ENCODE results near the gene PCBP2. TPM values are rescaled to one million over a fixed set of nuclear protein-coding genes. Genes with fewer than 3 reads are reported as not detected.

Gene PCBP2
- total and polyA plus RNA-seq, 2 of the 4 experiments (the other 2 are of a cell fraction): 190 to 586 TPM

DNA sequence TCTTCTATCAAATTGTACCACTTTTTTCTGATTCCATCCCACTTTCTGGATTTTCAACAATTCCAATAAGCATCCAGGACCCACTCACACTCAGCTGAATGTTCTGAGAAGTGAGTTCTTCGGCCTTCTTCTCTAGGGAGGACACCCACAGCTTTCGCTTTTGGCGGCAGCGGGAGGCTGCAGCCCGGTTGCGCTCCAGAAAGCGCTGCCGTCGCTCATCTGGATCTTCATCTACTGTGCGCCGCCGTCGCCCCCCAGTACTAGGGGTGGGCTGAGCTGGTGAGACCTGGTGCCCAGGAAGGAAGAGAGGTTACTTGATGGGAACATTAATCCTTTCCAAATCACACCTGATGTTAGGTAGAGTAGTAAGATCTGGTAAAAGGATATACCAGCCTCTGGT is 72.6 kb downstream of the PCBP2 start:
- no peak for ATAC-seq (ENCODE audit: low read depth)
- Histone ChIP-seq H3K14ac (replicated peaks; ENCODE audit: low read depth, low read length) (no peak overlapping the region), H3K4me3 (ENCODE audit: insufficient read depth, low read depth, low read length) (no peak overlapping the region), H2AK9ac (replicated peaks; ENCODE audit: low read depth, low read length, poor library complexity) (no peak overlapping the region), H3K79me1 (ENCODE audit: low read depth in 1 of 2, low read length in 2 of 2) (peaks cover 0 to 3% of the 10 kb centered on the region in 2 experiments; a peak in 1 of 4 replicates), H3K18ac (ENCODE audit: low read depth, low read length) (no peak overlapping the region), H4K20me1 (ENCODE audit: insufficient read depth, low read length) (no peaks in the 10 kb centered on the region; the same call in 1 of the 2 replicates), H2AK5ac (ENCODE audit: low read depth, low read length) (no peak overlapping the region), H3K9me3 (ENCODE audit: control insufficient read depth, insufficient read depth, low read length) (no peaks in the 10 kb centered on the region), H3K56ac (ENCODE audit: extremely low read depth, insufficient read depth, low read length) (no peak overlapping the region), H3K9me1 (ENCODE audit: insufficient read depth, low read length) (no peaks in the 10 kb centered on the region), H2BK20ac (ENCODE audit: low read depth, low read length) (no peak overlapping the region), H4K5ac (ENCODE audit: low read depth, low read length) (no peak overlapping the region), H3K36me3 (ENCODE audit: control insufficient read depth, insufficient read depth, low read length) (peaks cover 28% of the 10 kb centered on the region), H3K4me1 (ENCODE audit: control insufficient read depth, insufficient read depth, low read length) (peaks cover 2% of the 10 kb centered on the region; the same call in 1 of the 2 replicates), H2AFZ (replicated peaks; ENCODE audit: low read length, poor library complexity) (no peak overlapping the region), H2BK120ac (ENCODE audit: low read depth, low read length) (no peak overlapping the region), H3K4me2 (ENCODE audit: low read depth, low read length) (no peak overlapping the region), H4K8ac (ENCODE audit: low read depth in 2 of 2, low read length in 2 of 2) (no peak overlapping the region), H3K23ac (ENCODE audit: low read depth, low read length) (no peak overlapping the region), H2BK15ac (ENCODE audit: low read depth, low read length) (no peak overlapping the region), H3K27me3 (ENCODE audit: control insufficient read depth, insufficient read depth, low read length) (no peaks in the 10 kb centered on the region), H3K4ac (ENCODE audit: low read depth, low read length) (no peak overlapping the region), H3K9ac (ENCODE audit: low read depth, low read length) (no peak overlapping the region), H4K91ac (ENCODE audit: insufficient read depth, low read depth, low read length) (no peak overlapping the region), H2BK5ac (ENCODE audit: low read depth, low read length, poor library complexity, severe bottlenecking) (no peak overlapping the region), H3K27ac (ENCODE audit: insufficient read depth, low read length) (no peak overlapping the region)
- ChIA-PET POLR2A (ENCODE audit: unreplicated experiment) (no interaction called here), CTCF (no interaction called here)
- no peak for DNase-seq
- in situ Hi-C loops (cut with MboI; ENCODE audit: low sequenced_read_pairs): no loop called here
- intact Hi-C loops (cut with micrococcal nuclease): no loop called here
- no TSS peak for BruUV-seq (replicated peaks)
- no peak for TF ChIP-seq RAD21 (IDR thresholded peaks at IDR 0.05; ENCODE audit: low read length)
- TF ChIP-seq CHD1 (IDR thresholded peaks at IDR 0.05; ENCODE audit: low read depth, low read length): no peak
- no peak for TF ChIP-seq NFE2L2 (IDR thresholded peaks at IDR 0.05; ENCODE audit: low read depth, low read length)
- no peak for TF ChIP-seq BHLHE40 (IDR thresholded peaks at IDR 0.05; ENCODE audit: low read depth, low read length)
- no peak for TF ChIP-seq RCOR1 (IDR thresholded peaks at IDR 0.05; ENCODE audit: insufficient replicate concordance, low read length)
- TF ChIP-seq, protein P1, sequence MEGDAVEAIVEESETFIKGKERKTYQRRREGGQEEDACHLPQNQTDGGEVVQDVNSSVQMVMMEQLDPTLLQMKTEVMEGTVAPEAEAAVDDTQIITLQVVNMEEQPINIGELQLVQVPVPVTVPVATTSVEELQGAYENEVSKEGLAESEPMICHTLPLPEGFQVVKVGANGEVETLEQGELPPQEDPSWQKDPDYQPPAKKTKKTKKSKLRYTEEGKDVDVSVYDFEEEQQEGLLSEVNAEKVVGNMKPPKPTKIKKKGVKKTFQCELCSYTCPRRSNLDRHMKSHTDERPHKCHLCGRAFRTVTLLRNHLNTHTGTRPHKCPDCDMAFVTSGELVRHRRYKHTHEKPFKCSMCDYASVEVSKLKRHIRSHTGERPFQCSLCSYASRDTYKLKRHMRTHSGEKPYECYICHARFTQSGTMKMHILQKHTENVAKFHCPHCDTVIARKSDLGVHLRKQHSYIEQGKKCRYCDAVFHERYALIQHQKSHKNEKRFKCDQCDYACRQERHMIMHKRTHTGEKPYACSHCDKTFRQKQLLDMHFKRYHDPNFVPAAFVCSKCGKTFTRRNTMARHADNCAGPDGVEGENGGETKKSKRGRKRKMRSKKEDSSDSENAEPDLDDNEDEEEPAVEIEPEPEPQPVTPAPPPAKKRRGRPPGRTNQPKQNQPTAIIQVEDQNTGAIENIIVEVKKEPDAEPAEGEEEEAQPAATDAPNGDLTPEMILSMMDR (conservative IDR thresholded peaks at IDR 0.05; ENCODE audit: low read depth, low read length): no peak
- no peak for TF ChIP-seq MXI1 (IDR thresholded peaks at IDR 0.05; ENCODE audit: borderline replicate concordance, low read depth, low read length)
- TF ChIP-seq, protein P2, sequence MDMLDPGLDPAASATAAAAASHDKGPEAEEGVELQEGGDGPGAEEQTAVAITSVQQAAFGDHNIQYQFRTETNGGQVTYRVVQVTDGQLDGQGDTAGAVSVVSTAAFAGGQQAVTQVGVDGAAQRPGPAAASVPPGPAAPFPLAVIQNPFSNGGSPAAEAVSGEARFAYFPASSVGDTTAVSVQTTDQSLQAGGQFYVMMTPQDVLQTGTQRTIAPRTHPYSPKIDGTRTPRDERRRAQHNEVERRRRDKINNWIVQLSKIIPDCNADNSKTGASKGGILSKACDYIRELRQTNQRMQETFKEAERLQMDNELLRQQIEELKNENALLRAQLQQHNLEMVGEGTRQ (IDR thresholded peaks at IDR 0.05; ENCODE audit: low read depth, low read length): no peak
- no peak for TF ChIP-seq MAFK (IDR thresholded peaks at IDR 0.05; ENCODE audit: low read depth, low read length)
- TF ChIP-seq, protein P3, sequence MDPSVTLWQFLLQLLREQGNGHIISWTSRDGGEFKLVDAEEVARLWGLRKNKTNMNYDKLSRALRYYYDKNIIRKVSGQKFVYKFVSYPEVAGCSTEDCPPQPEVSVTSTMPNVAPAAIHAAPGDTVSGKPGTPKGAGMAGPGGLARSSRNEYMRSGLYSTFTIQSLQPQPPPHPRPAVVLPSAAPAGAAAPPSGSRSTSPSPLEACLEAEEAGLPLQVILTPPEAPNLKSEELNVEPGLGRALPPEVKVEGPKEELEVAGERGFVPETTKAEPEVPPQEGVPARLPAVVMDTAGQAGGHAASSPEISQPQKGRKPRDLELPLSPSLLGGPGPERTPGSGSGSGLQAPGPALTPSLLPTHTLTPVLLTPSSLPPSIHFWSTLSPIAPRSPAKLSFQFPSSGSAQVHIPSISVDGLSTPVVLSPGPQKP (IDR thresholded peaks at IDR 0.05; ENCODE audit: borderline replicate concordance, low read depth, low read length): no peak
- no peak for TF ChIP-seq CEBPB (IDR thresholded peaks at IDR 0.05; ENCODE audit: low read depth, low read length)
- no peak for TF ChIP-seq FOS (IDR thresholded peaks at IDR 0.05; ENCODE audit: low read depth, low read length)
- no peak for TF ChIP-seq SMC3 (IDR thresholded peaks at IDR 0.05; ENCODE audit: low read depth, low read length)
- TF ChIP-seq RFX5 (IDR thresholded peaks at IDR 0.05; ENCODE audit: low read depth, low read length): no peak
- TF ChIP-seq POLR2A (IDR thresholded peaks at IDR 0.05; ENCODE audit: low read depth, low read length): no peak
- dilution Hi-C loops (cut with HindIII; ENCODE audit: low sequenced_read_pairs, unreplicated experiment): no loop called here
- 90% methylated on average over 2 of the region's 13 CpGs; no CpG with 5 or more reads in 1 of the 2 experiments for WGBS, 2 experiments (ENCODE audit: extremely low coverage in 2 of 2, insufficient read length in 1 of 2)

All from IMR-90 (cell line).